ENCODE results near the gene BPIFB3. TPM values are rescaled to one million over a fixed set of nuclear protein-coding genes. Genes with fewer than 3 reads are reported as not detected.

BPIFB3 gene
- total RNA-seq, 1 donor from 2014 or later = not detected

DNA sequence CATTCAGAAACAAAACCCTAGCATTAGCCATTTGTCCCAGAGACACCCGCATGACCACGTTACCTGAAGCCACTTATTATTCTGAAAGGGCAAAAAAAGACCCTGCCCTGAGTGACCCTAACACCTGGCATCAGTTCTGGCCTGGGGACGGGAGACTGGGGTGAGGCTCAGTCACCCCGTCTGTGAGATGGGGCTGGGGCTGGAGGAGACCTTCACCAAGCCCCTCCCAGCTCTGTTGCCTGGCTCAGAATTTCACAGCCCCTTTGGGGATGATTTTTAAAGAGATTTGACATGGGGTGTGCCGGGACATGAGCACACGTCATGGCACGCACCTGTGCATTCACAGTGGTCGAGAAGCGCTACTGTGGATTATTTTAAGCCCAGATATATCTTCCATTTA, 23.6 kb upstream of the BPIFB3 start:
- H3F3A ChIP-seq (ENCODE audit: low read depth) = no peaks in the 10 kb centered on the region
- H3K4me2 ChIP-seq = no peak overlapping the region
- H2AFZ ChIP-seq (replicated peaks) = no peak overlapping the region
- no peaks in the 10 kb centered on the region for H3K4me1 ChIP-seq
- H3K9me3 Mint-ChIP-seq = no peaks in the 10 kb centered on the region
- no peak overlapping the region for H3K4me3 ChIP-seq
- no peak for TF ChIP-seq EZH2 (IDR thresholded peaks at IDR 0.05)
- no peak for TF ChIP-seq EZH2phosphoT487 (IDR thresholded peaks at IDR 0.05)
- H3K36me3 Mint-ChIP-seq = no peaks in the 10 kb centered on the region
- peaks cover 5% of the 10 kb centered on the region for H3K27me3 Mint-ChIP-seq (ENCODE audit: insufficient read depth, low read depth)
- no peak overlapping the region for H3K27ac Mint-ChIP-seq
- DNase-seq (ENCODE audit: low spot score) = no peak
- no peaks in the 10 kb centered on the region for H3K36me3 ChIP-seq
- no peaks in the 10 kb centered on the region for H3K9me3 ChIP-seq (ENCODE audit: low read depth)
- H3K4me3 Mint-ChIP-seq = no peak overlapping the region
- H3K79me2 ChIP-seq (ENCODE audit: low read depth) = no peaks in the 10 kb centered on the region
- no peaks in the 10 kb centered on the region for H3K4me1 Mint-ChIP-seq
- H3K27me3 ChIP-seq = peaks cover 7% of the 10 kb centered on the region
- H3K27ac ChIP-seq = no peak overlapping the region
- H3K9ac ChIP-seq = no peak overlapping the region
- no peaks in the 10 kb centered on the region for H4K20me1 ChIP-seq (ENCODE audit: low read depth)

DNA sequence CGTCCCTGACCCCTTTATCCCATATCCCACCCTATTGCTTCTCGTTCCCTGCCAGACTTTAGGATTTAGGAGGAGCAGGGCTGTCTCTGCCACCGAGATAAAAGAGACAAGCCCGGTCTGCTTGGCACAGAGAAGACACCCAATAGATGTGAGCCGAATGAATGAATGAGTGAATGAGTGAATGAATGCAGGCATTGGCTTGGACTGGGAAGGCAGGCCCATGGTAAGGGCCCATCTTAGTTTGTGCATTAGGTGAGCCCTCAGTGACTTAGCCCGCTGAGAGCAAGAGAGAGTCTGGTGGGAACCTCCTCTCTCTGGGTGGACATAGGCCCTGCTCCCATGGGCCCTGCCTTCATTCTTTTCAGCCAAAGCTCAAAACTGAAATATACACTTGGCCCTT, 23.1 kb upstream of the BPIFB3 start:
- no peak overlapping the region for H3K4me3 ChIP-seq
- no peaks in the 10 kb centered on the region for H3K79me2 ChIP-seq (ENCODE audit: low read depth)
- H2AFZ ChIP-seq (replicated peaks) = no peak overlapping the region
- Mint-ChIP-seq H3K36me3 (no peaks in the 10 kb centered on the region), H3K4me3 (no peak overlapping the region), H3K4me1 (no peaks in the 10 kb centered on the region), H3K27ac (no peak overlapping the region), H3K9me3 (no peaks in the 10 kb centered on the region), H3K27me3 (ENCODE audit: insufficient read depth, low read depth) (peaks cover 8% of the 10 kb centered on the region)
- no peak overlapping the region for H3K9ac ChIP-seq
- no peak overlapping the region for H3K4me2 ChIP-seq
- H3K36me3 ChIP-seq = no peaks in the 10 kb centered on the region
- H3K4me1 ChIP-seq = no peaks in the 10 kb centered on the region
- no peak overlapping the region for H3K27ac ChIP-seq
- no peaks in the 10 kb centered on the region for H3K9me3 ChIP-seq (ENCODE audit: low read depth)
- H3K27me3 ChIP-seq = peaks cover 4% of the 10 kb centered on the region
- H3F3A ChIP-seq (ENCODE audit: low read depth) = no peaks in the 10 kb centered on the region
- TF ChIP-seq EZH2 (IDR thresholded peaks at IDR 0.05) = no peak
- TF ChIP-seq EZH2phosphoT487 (IDR thresholded peaks at IDR 0.05) = no peak
- TF ChIP-seq, protein P1, sequence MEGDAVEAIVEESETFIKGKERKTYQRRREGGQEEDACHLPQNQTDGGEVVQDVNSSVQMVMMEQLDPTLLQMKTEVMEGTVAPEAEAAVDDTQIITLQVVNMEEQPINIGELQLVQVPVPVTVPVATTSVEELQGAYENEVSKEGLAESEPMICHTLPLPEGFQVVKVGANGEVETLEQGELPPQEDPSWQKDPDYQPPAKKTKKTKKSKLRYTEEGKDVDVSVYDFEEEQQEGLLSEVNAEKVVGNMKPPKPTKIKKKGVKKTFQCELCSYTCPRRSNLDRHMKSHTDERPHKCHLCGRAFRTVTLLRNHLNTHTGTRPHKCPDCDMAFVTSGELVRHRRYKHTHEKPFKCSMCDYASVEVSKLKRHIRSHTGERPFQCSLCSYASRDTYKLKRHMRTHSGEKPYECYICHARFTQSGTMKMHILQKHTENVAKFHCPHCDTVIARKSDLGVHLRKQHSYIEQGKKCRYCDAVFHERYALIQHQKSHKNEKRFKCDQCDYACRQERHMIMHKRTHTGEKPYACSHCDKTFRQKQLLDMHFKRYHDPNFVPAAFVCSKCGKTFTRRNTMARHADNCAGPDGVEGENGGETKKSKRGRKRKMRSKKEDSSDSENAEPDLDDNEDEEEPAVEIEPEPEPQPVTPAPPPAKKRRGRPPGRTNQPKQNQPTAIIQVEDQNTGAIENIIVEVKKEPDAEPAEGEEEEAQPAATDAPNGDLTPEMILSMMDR (IDR thresholded peaks at IDR 0.05) = no peak
- no peak for DNase-seq (ENCODE audit: low spot score)
- H4K20me1 ChIP-seq (ENCODE audit: low read depth) = no peaks in the 10 kb centered on the region

DNA sequence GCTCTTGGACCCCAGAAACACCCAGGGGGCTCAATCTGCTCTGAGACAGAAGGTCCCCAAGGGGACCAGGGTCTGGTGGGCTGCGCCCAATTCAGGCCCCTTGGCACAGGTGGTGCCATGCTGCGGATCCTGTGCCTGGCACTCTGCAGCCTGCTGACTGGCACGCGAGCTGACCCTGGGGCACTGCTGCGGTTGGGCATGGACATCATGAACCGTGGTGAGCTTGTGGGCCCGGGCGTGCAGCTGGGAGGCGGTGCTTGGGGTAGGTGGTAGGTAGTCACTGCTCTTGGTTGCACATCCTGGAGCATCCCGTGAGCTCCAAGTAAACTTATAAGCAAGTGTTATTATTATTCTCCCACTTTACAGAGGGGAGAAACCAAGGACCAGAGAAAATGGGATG, 22.2 kb upstream of the BPIFB3 start, which contains the start of gene BPIFB6:
Gene BPIFB6 (plus strand): TSS at position 118 of the 400 bp plus-strand sequence. CDS start 0 bp downstream, at position 118.
- Histone ChIP-seq H3K4me3 (no peak within 1 kb of the TSS), H3F3A (ENCODE audit: low read depth) (no peaks in the 10 kb centered on the region), H3K4me2 (no peak within 1 kb of the TSS), H3K36me3 (no peaks in the 10 kb centered on the region), H3K27me3 (no peaks in the 10 kb centered on the region), H3K79me2 (ENCODE audit: low read depth) (no peaks in the 10 kb centered on the region), H3K27ac (no peak within 1 kb of the TSS), H3K9ac (no peak within 1 kb of the TSS), H3K4me1 (no peaks in the 10 kb centered on the region), H2AFZ (replicated peaks) (no peak within 1 kb of the TSS), H4K20me1 (ENCODE audit: low read depth) (no peaks in the 10 kb centered on the region), H3K9me3 (ENCODE audit: low read depth) (no peaks in the 10 kb centered on the region)
- TF ChIP-seq EZH2phosphoT487 (IDR thresholded peaks at IDR 0.05) (no peak), EZH2 (IDR thresholded peaks at IDR 0.05) (no peak)
- TF ChIP-seq, protein P1 (IDR thresholded peaks at IDR 0.05) = no peak
- Mint-ChIP-seq H3K27ac (no peak within 1 kb of the TSS), H3K27me3 (ENCODE audit: insufficient read depth, low read depth) (peaks cover 12% of the 10 kb centered on the region), H3K4me1 (no peaks in the 10 kb centered on the region), H3K9me3 (no peaks in the 10 kb centered on the region), H3K36me3 (no peaks in the 10 kb centered on the region), H3K4me3 (no peak within 1 kb of the TSS)
- DNase-seq (ENCODE audit: low spot score) = no peak

- no peak overlapping the region for H3K4me2 ChIP-seq
- Mint-ChIP-seq H3K9me3 (no peaks in the 10 kb centered on the region), H3K4me1 (no peaks in the 10 kb centered on the region), H3K36me3 (no peaks in the 10 kb centered on the region), H3K4me3 (no peak overlapping the region), H3K27ac (no peak overlapping the region), H3K27me3 (ENCODE audit: insufficient read depth, low read depth) (peaks cover 12% of the 10 kb centered on the region)
- no peaks in the 10 kb centered on the region for H3K79me2 ChIP-seq (ENCODE audit: low read depth)
- no peaks in the 10 kb centered on the region for H4K20me1 ChIP-seq (ENCODE audit: low read depth)
- no peak overlapping the region for H3K9ac ChIP-seq
- DNase-seq (ENCODE audit: low spot score) = no peak
- TF ChIP-seq, protein P1 (IDR thresholded peaks at IDR 0.05) = no peak
- TF ChIP-seq EZH2 (IDR thresholded peaks at IDR 0.05) (no peak), EZH2phosphoT487 (IDR thresholded peaks at IDR 0.05) (no peak)
- no peaks in the 10 kb centered on the region for H3K36me3 ChIP-seq
- H3K27me3 ChIP-seq = peaks cover 5% of the 10 kb centered on the region
- H3K4me3 ChIP-seq = no peak overlapping the region
- H2AFZ ChIP-seq (replicated peaks) = no peak overlapping the region
- H3F3A ChIP-seq (ENCODE audit: low read depth) = no peaks in the 10 kb centered on the region
- H3K9me3 ChIP-seq (ENCODE audit: low read depth) = no peaks in the 10 kb centered on the region
- no peaks in the 10 kb centered on the region for H3K4me1 ChIP-seq
- no peak overlapping the region for H3K27ac ChIP-seq
Observed at GRCh38 chr20:33032555-33032954, 21.1 kb upstream of the BPIFB3 start.

Data from neural progenitor cell (in vitro differentiated cells).